Measurements from ENCODE around the gene RARA. TPM values are rescaled to one million over a fixed set of nuclear protein-coding genes. Genes with fewer than 3 reads are reported as not detected.

Gene RARA
- total RNA-seq: 37.2 and 39.2 TPM in 2 replicates
- 72.7 TPM for polyA plus RNA-seq (2012)

GRCh38 chr17:40309031-40309948 is at the start of gene RARA:
Gene RARA, plus strand, starts transcription at chr17:40309180. Its CDS starts 22,039 bp downstream, at chr17:40331219.
- no peak for DNase-seq (ENCODE audit: low read depth)

GRCh38 chr17:40259505-40259904 is 49.5 kb upstream of the RARA start:
- no peak for DNase-seq (ENCODE audit: low read depth)

GRCh38 chr17:40260528-40260927 is 48.5 kb upstream of the RARA start:
- no peak for DNase-seq (ENCODE audit: low read depth)

GRCh38 chr17:40264458-40265185 is 44.4 kb upstream of the RARA start:
- no peak for DNase-seq (ENCODE audit: low read depth)

- no peak for DNase-seq (ENCODE audit: low read depth)
Observed at GRCh38 chr17:40265337-40265736, 43.6 kb upstream of the RARA start.

GRCh38 chr17:40266882-40267281 is 42.1 kb upstream of the RARA start:
- no peak for DNase-seq (ENCODE audit: low read depth)

- DNase-seq (ENCODE audit: low read depth): no peak
Observed at GRCh38 chr17:40268141-40268712, 40.8 kb upstream of the RARA start.

GRCh38 chr17:40278414-40278813 is 30.6 kb upstream of the RARA start:
- no peak for DNase-seq (ENCODE audit: low read depth)

GRCh38 chr17:40279402-40279801 is 29.6 kb upstream of the RARA start:
- DNase-seq (ENCODE audit: low read depth): no peak

GRCh38 chr17:40281663-40282062 is 27.3 kb upstream of the RARA start:
- peak; percentile 25 for DNase-seq (ENCODE audit: low read depth)

GRCh38 chr17:40283662-40284061 is 25.3 kb upstream of the RARA start:
- DNase-seq (ENCODE audit: low read depth): peak; percentile 85

GRCh38 chr17:40284085-40284713 is 24.8 kb upstream of the RARA start:
- peak; percentile 69 for DNase-seq (ENCODE audit: low read depth)

- no peak for DNase-seq (ENCODE audit: low read depth)
Observed at GRCh38 chr17:40286473-40286872, 22.5 kb upstream of the RARA start.

GRCh38 chr17:40287159-40287493 is 21.9 kb upstream of the RARA start:
- no peak for DNase-seq (ENCODE audit: low read depth)

- DNase-seq (ENCODE audit: low read depth): peak; percentile 100
Observed at GRCh38 chr17:40287494-40288369, 21.2 kb upstream of the RARA start, which contains the start of gene CDC6. Gene CDC6, plus strand, starts transcription at chr17:40287879. Its CDS starts 1,542 bp downstream, at chr17:40289421.

GRCh38 chr17:40290629-40291280 is 18.2 kb upstream of the RARA start:
- peak; percentile 79 for DNase-seq (ENCODE audit: low read depth)

GRCh38 chr17:40291281-40291664 is 17.7 kb upstream of the RARA start:
- peak; percentile 44 for DNase-seq (ENCODE audit: low read depth)

GRCh38 chr17:40293363-40293762 is 15.6 kb upstream of the RARA start:
- DNase-seq (ENCODE audit: low read depth): no peak

- DNase-seq (ENCODE audit: low read depth): no peak
Observed at GRCh38 chr17:40295488-40296436, 13.2 kb upstream of the RARA start.

Measured in myocyte (in vitro differentiated cells).